Measurements from ENCODE around the gene MOB2. TPM values are rescaled to one million over a fixed set of nuclear protein-coding genes. Genes with fewer than 3 reads are reported as not detected.
"Not testable (repeated sequence)": the region's sequence is repeated elsewhere in the genome, so short reads cannot be mapped to it uniquely, and the experiment has no call there.

MOB2 gene
- total RNA-seq, 1 experiment from 2014 or later, result 29.8 TPM

DNA sequence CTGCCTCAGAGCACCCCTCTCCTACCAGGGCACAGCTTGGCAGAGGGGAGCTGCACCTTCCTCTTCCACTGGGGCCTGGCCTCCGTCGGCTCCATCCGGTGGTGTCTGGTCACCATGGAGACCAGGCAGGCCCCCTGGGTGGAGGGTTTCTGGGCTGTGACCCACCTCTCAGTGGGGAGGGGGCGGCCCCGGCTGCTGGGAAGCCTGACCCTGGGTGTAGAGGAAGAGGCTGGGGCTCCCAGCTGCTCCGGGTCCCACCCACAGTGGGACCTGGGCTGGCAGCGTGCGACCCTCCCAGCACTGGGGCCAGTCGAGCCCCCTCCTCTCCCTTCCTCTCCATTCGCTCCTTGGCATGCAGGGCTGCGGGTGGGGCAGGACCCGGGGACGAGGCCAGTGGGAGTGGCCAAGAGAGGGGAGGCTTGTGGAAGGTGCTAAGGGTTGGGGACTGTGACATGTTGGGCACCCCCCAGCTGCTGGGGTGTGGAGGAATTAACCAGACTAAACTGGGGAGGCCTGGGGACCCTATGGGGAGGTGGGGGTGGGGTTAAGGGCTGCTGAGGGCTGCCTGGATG is 50.0 kb downstream of the MOB2 start:
- Mint-ChIP-seq H3K27ac (ENCODE audit: unreplicated experiment) (no peak overlapping the region), H3K9me3 (ENCODE audit: low read depth, unreplicated experiment) (no peaks in the 10 kb centered on the region), H3K4me3 (ENCODE audit: low read depth, unreplicated experiment) (no peak overlapping the region), H3K36me3 (ENCODE audit: insufficient read depth, unreplicated experiment) (peaks cover 5% of the 10 kb centered on the region), H3K4me1 (ENCODE audit: low read depth, unreplicated experiment) (no peaks in the 10 kb centered on the region), H3K27me3 (ENCODE audit: unreplicated experiment) (peaks cover 15% of the 10 kb centered on the region)
- BruUV-seq (replicated peaks), result no TSS peak
- CTCF ChIA-PET, result no interaction called here
- DNase-seq, result no peak
- TF ChIP-seq, protein P1, sequence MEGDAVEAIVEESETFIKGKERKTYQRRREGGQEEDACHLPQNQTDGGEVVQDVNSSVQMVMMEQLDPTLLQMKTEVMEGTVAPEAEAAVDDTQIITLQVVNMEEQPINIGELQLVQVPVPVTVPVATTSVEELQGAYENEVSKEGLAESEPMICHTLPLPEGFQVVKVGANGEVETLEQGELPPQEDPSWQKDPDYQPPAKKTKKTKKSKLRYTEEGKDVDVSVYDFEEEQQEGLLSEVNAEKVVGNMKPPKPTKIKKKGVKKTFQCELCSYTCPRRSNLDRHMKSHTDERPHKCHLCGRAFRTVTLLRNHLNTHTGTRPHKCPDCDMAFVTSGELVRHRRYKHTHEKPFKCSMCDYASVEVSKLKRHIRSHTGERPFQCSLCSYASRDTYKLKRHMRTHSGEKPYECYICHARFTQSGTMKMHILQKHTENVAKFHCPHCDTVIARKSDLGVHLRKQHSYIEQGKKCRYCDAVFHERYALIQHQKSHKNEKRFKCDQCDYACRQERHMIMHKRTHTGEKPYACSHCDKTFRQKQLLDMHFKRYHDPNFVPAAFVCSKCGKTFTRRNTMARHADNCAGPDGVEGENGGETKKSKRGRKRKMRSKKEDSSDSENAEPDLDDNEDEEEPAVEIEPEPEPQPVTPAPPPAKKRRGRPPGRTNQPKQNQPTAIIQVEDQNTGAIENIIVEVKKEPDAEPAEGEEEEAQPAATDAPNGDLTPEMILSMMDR (IDR thresholded peaks at IDR 0.05; ENCODE audit: unreplicated experiment), result no peak
- intact Hi-C loops (cut with micrococcal nuclease; ENCODE audit: unreplicated experiment), result no loop called here

DNA sequence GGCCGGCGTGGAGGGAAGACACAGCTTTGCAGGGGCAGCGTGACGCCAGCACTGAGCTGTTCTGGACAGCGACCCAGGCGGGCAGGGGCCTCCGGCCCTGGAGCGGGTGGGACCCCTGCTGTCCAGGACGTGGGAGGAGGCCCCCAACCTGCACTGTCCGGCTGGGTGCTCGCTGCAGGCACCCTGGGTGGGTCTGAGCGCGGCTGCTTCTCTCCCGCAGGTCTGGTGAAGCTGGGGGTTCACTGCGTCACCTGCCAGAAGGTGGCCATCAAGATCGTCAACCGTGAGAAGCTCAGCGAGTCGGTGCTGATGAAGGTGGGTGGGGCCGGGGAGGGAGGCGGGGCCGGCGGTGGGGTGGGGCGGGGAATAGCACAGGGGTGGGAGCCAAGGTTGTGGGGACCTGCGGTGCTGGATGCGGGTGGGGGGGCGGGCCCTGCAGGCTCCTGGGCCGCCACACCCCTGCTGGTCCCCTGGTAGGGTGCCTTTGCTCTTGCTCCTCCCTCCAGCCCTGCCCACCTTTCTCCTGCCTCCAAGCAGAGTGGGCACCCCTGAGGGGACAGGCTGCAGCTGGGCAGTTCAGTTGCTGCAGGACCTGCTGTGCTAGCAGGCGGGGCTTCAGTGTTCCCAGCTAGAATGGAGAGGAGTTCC is 50.6 kb downstream of the MOB2 start:
- peak; percentile 15 for DNase-seq
- intact Hi-C loops (cut with micrococcal nuclease; ENCODE audit: unreplicated experiment), result no loop called here
- CTCF ChIA-PET, result no interaction called here
- no peaks in the 10 kb centered on the region for H3K9me3 Mint-ChIP-seq (ENCODE audit: low read depth, unreplicated experiment)
- peaks cover 5% of the 10 kb centered on the region for H3K36me3 Mint-ChIP-seq (ENCODE audit: insufficient read depth, unreplicated experiment)
- no peak overlapping the region for H3K4me3 Mint-ChIP-seq (ENCODE audit: low read depth, unreplicated experiment)
- no peak overlapping the region for H3K27ac Mint-ChIP-seq (ENCODE audit: unreplicated experiment)
- H3K27me3 Mint-ChIP-seq (ENCODE audit: unreplicated experiment), result peaks cover 15% of the 10 kb centered on the region
- TF ChIP-seq, protein P1 (IDR thresholded peaks at IDR 0.05; ENCODE audit: unreplicated experiment), result no peak
- H3K4me1 Mint-ChIP-seq (ENCODE audit: low read depth, unreplicated experiment), result no peaks in the 10 kb centered on the region
- no TSS peak for BruUV-seq (replicated peaks)

DNA sequence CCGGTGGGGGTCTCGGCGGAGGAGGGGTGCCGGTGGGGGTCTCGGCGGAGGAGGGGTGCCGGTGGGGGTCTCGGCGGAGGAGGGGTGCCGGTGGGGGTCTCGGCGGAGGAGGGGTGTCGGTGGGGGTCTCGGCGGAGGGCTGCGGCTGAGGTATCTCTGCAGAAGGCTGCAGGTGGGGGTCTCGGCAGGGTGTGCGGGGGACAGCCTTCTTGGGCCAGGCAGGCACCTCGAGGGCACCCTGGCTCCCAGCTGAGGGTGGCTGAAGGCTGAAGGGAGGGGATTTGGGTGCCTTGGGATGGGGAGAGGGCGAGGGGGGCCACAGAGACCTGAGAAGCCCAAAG is 51.1 kb downstream of the MOB2 start:
- peaks cover 15% of the 10 kb centered on the region for H3K27me3 Mint-ChIP-seq (ENCODE audit: unreplicated experiment)
- CTCF ChIA-PET; H3K4me3 Mint-ChIP-seq (ENCODE audit: low read depth, unreplicated experiment); H3K9me3 Mint-ChIP-seq (ENCODE audit: low read depth, unreplicated experiment); intact Hi-C loops (cut with micrococcal nuclease; ENCODE audit: unreplicated experiment); H3K4me1 Mint-ChIP-seq (ENCODE audit: low read depth, unreplicated experiment); DNase-seq; H3K36me3 Mint-ChIP-seq (ENCODE audit: insufficient read depth, unreplicated experiment); BruUV-seq (replicated peaks); H3K27ac Mint-ChIP-seq (ENCODE audit: unreplicated experiment): not testable (repeated sequence)

DNA sequence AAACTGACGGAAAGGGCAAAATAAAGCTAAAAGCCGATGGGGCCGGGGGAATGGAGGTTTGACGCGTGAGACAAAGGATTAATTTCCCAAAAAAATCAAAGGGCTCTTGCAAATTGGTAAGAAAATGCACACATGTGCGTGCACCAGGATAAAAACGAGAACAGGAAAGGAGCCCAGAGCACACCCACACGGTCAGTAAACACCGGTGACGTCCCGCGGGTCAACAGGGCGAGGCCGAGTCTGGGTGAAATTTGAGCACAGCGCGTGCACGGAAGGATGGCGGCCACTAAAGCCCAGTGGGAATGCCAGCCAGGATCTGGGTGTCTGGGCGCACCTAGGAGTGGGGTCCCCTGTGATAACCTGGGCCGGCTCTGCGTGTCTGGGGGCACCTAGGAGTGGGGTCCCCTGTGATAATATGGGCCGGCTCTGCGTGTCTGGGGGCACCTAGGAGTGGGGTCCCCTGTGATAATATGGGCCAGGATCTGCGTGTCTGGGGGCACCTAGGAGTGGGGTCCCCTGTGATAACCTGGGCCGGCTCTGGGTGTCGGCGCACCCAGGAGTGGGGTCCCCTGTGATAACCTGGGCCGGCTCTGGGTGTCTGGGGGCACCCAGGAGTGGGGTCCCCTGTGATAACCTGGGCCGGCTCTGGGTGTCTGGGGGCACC is 52.5 kb downstream of the MOB2 start:
- no peaks in the 10 kb centered on the region for H3K36me3 Mint-ChIP-seq (ENCODE audit: insufficient read depth, unreplicated experiment)
- H3K9me3 Mint-ChIP-seq (ENCODE audit: low read depth, unreplicated experiment), result no peaks in the 10 kb centered on the region
- H3K27ac Mint-ChIP-seq (ENCODE audit: unreplicated experiment), result no peak overlapping the region
- no TSS peak for BruUV-seq (replicated peaks)
- H3K4me3 Mint-ChIP-seq (ENCODE audit: low read depth, unreplicated experiment), result no peak overlapping the region
- intact Hi-C loops (cut with micrococcal nuclease; ENCODE audit: unreplicated experiment), result no loop called here
- H3K27me3 Mint-ChIP-seq (ENCODE audit: unreplicated experiment), result peaks cover 15% of the 10 kb centered on the region
- TF ChIP-seq, protein P1 (IDR thresholded peaks at IDR 0.05; ENCODE audit: unreplicated experiment), result no peak
- CTCF ChIA-PET, result interaction anchor here (0.6 kb wide), 1 partner anchor 644 kb away, joined by 3 read pairs; no protein-coding TSS in a partner anchor
- DNase-seq, result no peak
- no peaks in the 10 kb centered on the region for H3K4me1 Mint-ChIP-seq (ENCODE audit: low read depth, unreplicated experiment)

DNA sequence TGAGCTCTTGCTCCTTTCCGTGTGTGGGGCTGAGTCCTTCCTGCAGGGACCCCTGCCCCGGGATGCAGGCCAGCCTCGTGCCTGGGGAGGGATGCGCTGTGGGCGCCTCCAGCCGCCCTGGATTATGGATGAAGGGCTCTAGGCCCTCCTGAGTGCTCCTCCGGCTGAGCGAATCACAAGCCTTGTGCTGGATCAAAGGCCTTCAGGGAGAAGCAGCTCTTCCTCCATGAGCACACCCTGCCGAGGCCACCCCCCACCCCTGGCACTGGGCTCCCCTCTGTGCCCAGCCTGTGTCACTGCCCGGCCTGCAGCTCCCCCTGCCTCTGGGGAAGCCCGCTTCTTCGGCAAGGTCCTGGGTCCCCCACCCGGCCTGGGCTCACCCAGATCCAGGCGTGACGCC is 53.0 kb downstream of the MOB2 start:
- H3K4me3 Mint-ChIP-seq (ENCODE audit: low read depth, unreplicated experiment), result no peak overlapping the region
- no peak overlapping the region for H3K27ac Mint-ChIP-seq (ENCODE audit: unreplicated experiment)
- intact Hi-C loops (cut with micrococcal nuclease; ENCODE audit: unreplicated experiment), result no loop called here
- H3K27me3 Mint-ChIP-seq (ENCODE audit: unreplicated experiment), result peaks cover 15% of the 10 kb centered on the region
- TF ChIP-seq, protein P1 (IDR thresholded peaks at IDR 0.05; ENCODE audit: unreplicated experiment), result no peak
- BruUV-seq (replicated peaks), result no TSS peak
- DNase-seq, result no peak
- CTCF ChIA-PET, result no interaction called here
- H3K36me3 Mint-ChIP-seq (ENCODE audit: insufficient read depth, unreplicated experiment), result no peaks in the 10 kb centered on the region
- H3K9me3 Mint-ChIP-seq (ENCODE audit: low read depth, unreplicated experiment), result no peaks in the 10 kb centered on the region
- no peaks in the 10 kb centered on the region for H3K4me1 Mint-ChIP-seq (ENCODE audit: low read depth, unreplicated experiment)
